HCT116 (cell line): ENCODE results near the gene FGFR3. TPM values are rescaled to one million over a fixed set of nuclear protein-coding genes. Genes with fewer than 3 reads are reported as not detected.

Experiments used
- ATAC-seq: fragments of 200-7000 bp; cut with Tn5 transposase; 2 replicates; pipeline ENCODE4 v1.9.1; 2020; ENCODE audit warnings: mild to moderate bottlenecking, moderate library complexity
- BruUV-seq: library from RNA; stranded (reverse); fragments of 400-500 nt; replicated peaks from 2 replicates; lab custom pipeline; 2021; lab: Mats Ljungman, UMichigan
- CTCF ChIA-PET: fragments of 300-600 bp; sonication (Branson Sonifier 250); formaldehyde crosslinking; loops from one replicate; lab custom pipeline; 2021; ENCODE audit warnings: antibody characterized with exemption; lab: Charles Lee
- POLR2A ChIA-PET: fragments of 300-600, 350-600 bp; sonication (Branson Sonifier 250); formaldehyde crosslinking; loops from one replicate; lab custom pipeline; 2021; ENCODE audit warnings: antibody characterized with exemption; lab: Charles Lee
- RAD21 ChIA-PET, 2 experiments: fragments of 300-600 bp; sonication (Branson Sonifier 250); formaldehyde crosslinking; loops; one replicate each; lab custom pipeline; 2023; ENCODE audit warnings: low total read pairs in 2 of 2; ENCODE audit not compliant: uncharacterized antibody in 2 of 2, unreplicated experiment in 2 of 2, low non-redundant PET in 1 of 2; lab: Charles Lee
- DNase-seq: peaks from one replicate; pipeline ENCODE4 v3.0.0-alpha.2; 2010; ENCODE audit warnings: low read depth, low spot score
- H2AFZ ChIP-seq: fragments of 200-600 bp; shearing (Covaris generic), sonication (generic); 2 replicates; pipeline ENCODE4 v1.6.1; 2017; ENCODE audit warnings: low read depth, mixed run types, mixed read lengths, antibody characterized with exemption, low read length; ENCODE audit not compliant: poor library complexity, severe bottlenecking
- H3K27ac ChIP-seq: 2 replicates; pipeline ENCODE4 v1.5.1; 2012; ENCODE audit warnings: low read depth, low read length
- H3K27me3 ChIP-seq: fragments of 200-600 bp; sonication (generic); 2 replicates; pipeline ENCODE4 v1.6.1; 2016; ENCODE audit warnings: mixed run types, low read length, mixed read lengths; ENCODE audit not compliant: insufficient read depth
- H3K36me3 ChIP-seq, 2 experiments: fragments of 200-500 bp in 1 of 2; fragments of 200-600 bp in 1 of 2; sonication (Bioruptor generic) in 1 of 2; sonication (generic) in 1 of 2; 2 replicates each; pipeline versions ENCODE4 v1.5.1 to v1.6.1; 2014 to 2016; ENCODE audit warnings: low read length in 2 of 2, inconsistent platforms in 1 of 2, mixed read lengths in 1 of 2, mixed run types in 1 of 2; ENCODE audit not compliant: insufficient read depth in 2 of 2, control insufficient read depth in 1 of 2
- H3K4me1 ChIP-seq, 2 experiments: fragments of 200-600 bp in 1 of 2; sonication (generic) in 1 of 2; 2 replicates each; pipeline versions ENCODE4 v1.5.1 to v1.6.1; 2012 to 2017; ENCODE audit warnings: low read length in 2 of 2, inconsistent platforms in 1 of 2, mild to moderate bottlenecking in 1 of 2, mixed read lengths in 1 of 2, mixed run types in 1 of 2, moderate library complexity in 1 of 2; ENCODE audit not compliant: insufficient read depth in 2 of 2, control insufficient read depth in 1 of 2
- H3K4me2 ChIP-seq: fragments of 200-600 bp; sonication (generic); 2 replicates; pipeline ENCODE4 v1.6.1; 2017; ENCODE audit warnings: mixed run types, low read length, mixed read lengths
- H3K4me3 ChIP-seq, 2 experiments: fragments of 200-600 bp in 1 of 2; sonication (generic) in 1 of 2; replicated peaks in 1 of 2; 2 replicates each; pipeline ENCODE4 v1.5.1; 2011 to 2016; ENCODE audit warnings: low read length in 2 of 2, control low read depth in 1 of 2, low read depth in 1 of 2, mild to moderate bottlenecking in 1 of 2, mixed read lengths in 1 of 2, mixed run types in 1 of 2
- H3K79me2 ChIP-seq: fragments of 200-600 bp; sonication (generic); 2 replicates; pipeline ENCODE4 v1.6.1; 2017; ENCODE audit warnings: mild to moderate bottlenecking, mixed run types, low read length, moderate library complexity, mixed read lengths; ENCODE audit not compliant: insufficient read depth
- H3K9ac ChIP-seq: fragments of 200-600 bp; sonication (generic); 2 replicates; pipeline ENCODE4 v1.6.1; 2016; ENCODE audit warnings: low read length, mixed read lengths
- H3K9me2 ChIP-seq: fragments of 200-600 bp; sonication (generic), shearing (Covaris generic); 2 replicates; pipeline ENCODE4 v1.6.1; 2017; ENCODE audit warnings: mixed run types, mild to moderate bottlenecking, moderate library complexity; ENCODE audit not compliant: insufficient read depth
- H3K9me3 ChIP-seq, 2 experiments: fragments of 200-500 bp in 1 of 2; fragments of 200-600 bp in 1 of 2; sonication (Bioruptor generic) in 1 of 2; sonication (generic) in 1 of 2; 2 replicates each; pipeline ENCODE4 v1.6.1; 2014 to 2017; ENCODE audit warnings: low read length in 2 of 2, mixed read lengths in 2 of 2, inconsistent platforms in 1 of 2, low read depth in 1 of 2, mild to moderate bottlenecking in 1 of 2, mixed run types in 1 of 2, moderate library complexity in 1 of 2; ENCODE audit not compliant: control insufficient read depth in 1 of 2, insufficient read depth in 1 of 2
- H4K20me1 ChIP-seq: fragments of 200-600 bp; sonication (generic), shearing (Covaris generic); 2 replicates; pipeline ENCODE4 v1.6.1; 2017; ENCODE audit warnings: mixed run types, mild to moderate bottlenecking, moderate library complexity; ENCODE audit not compliant: insufficient read depth
- CEBPB ChIP-seq: IDR thresholded peaks from 2 replicates; pipeline ENCODE4 v1.6.1; 2012; ENCODE audit warnings: low read depth
- EGR1 ChIP-seq: IDR thresholded peaks from 2 replicates; pipeline ENCODE4 v1.6.1; 2012; ENCODE audit warnings: low read depth
- ELF1 ChIP-seq: IDR thresholded peaks from 2 replicates; pipeline ENCODE4 v1.6.1; 2012; ENCODE audit warnings: low read depth, borderline replicate concordance
- EZH2 ChIP-seq: fragments of 200-600 bp; sonication (generic); IDR thresholded peaks from 2 replicates; pipeline ENCODE4 v1.6.1; 2017; ENCODE audit warnings: antibody characterized with exemption, mixed run types
- EZH2phosphoT487 ChIP-seq: fragments of 200-600 bp; IDR thresholded peaks from 2 replicates; pipeline ENCODE4 v1.6.1; 2018; ENCODE audit warnings: antibody characterized with exemption, borderline replicate concordance
- FOSL1 ChIP-seq: IDR thresholded peaks from 2 replicates; pipeline ENCODE4 v1.6.1; 2012; ENCODE audit warnings: low read depth
- POLR2AphosphoS5 ChIP-seq: IDR thresholded peaks from 2 replicates; pipeline ENCODE4 v1.6.1; 2011; ENCODE audit warnings: mild to moderate bottlenecking, low read depth, low read length, moderate library complexity
- SIN3A ChIP-seq: IDR thresholded peaks from 2 replicates; pipeline ENCODE4 v1.6.1; 2012; ENCODE audit warnings: low read depth
- SP1 ChIP-seq: IDR thresholded peaks from 2 replicates; pipeline ENCODE4 v1.6.1; 2012; ENCODE audit warnings: low read depth
- SRF ChIP-seq: IDR thresholded peaks from 2 replicates; pipeline ENCODE4 v1.6.1; 2012; ENCODE audit warnings: low read depth
- YY1 ChIP-seq: IDR thresholded peaks from 2 replicates; pipeline ENCODE4 v1.6.1; 2011; ENCODE audit warnings: low read length, low read depth, moderate library complexity, mild to moderate bottlenecking; ENCODE audit not compliant: insufficient replicate concordance; ENCODE audit errors: extremely low read depth
- ZBTB33 ChIP-seq: IDR thresholded peaks from 2 replicates; pipeline ENCODE4 v1.6.1; 2011; ENCODE audit warnings: mild to moderate bottlenecking, low read length, moderate library complexity; ENCODE audit not compliant: insufficient replicate concordance; ENCODE audit errors: extremely low read depth
- ZNF274 ChIP-seq: fragments of 200-500 bp; sonication (Bioruptor generic); IDR thresholded peaks from 2 replicates; pipeline ENCODE4 v1.6.1; 2014; ENCODE audit warnings: mild to moderate bottlenecking, low read depth, low read length, inconsistent platforms
- intact Hi-C: fragments of 100-400 bp; cut with micrococcal nuclease; formaldehyde crosslinking; loops from 2 replicates; pipeline ENCODE4 v1.10.0; 2022
- total RNA-seq: library from RNA; stranded (reverse); gene quantifications from one replicate; pipeline ENCODE4 v1.2.1, GENCODE V29; 2021; ENCODE audit not compliant: unreplicated experiment

Gene FGFR3
- total RNA-seq, 1 experiment from 2014 or later = 31.7 TPM

GRCh38 chr4:1799387-1800375, 6.6 kb downstream of the FGFR3 start:
- Histone ChIP-seq H3K9ac (no peak overlapping the region), H3K79me2 (peaks cover 15% of the 10 kb centered on the region; the same call in 1 of the 2 replicates), H3K27me3 (no peaks in the 10 kb centered on the region), H3K9me3 (no peaks in the 10 kb centered on the region), H3K4me2 (no peak overlapping the region), H3K27ac (no peak overlapping the region), H4K20me1 (no peaks in the 10 kb centered on the region), H3K4me3 (no peak overlapping the region), H3K9me2 (no peaks in the 10 kb centered on the region), H3K36me3 (peaks cover 0 to 4% of the 10 kb centered on the region in 2 experiments; a peak in 1 of 4 replicates), H3K4me1 (peaks cover 6 to 14% of the 10 kb centered on the region in 2 experiments; a peak in 3 of 4 replicates), H2AFZ (no peak overlapping the region)
- RAD21 ChIA-PET = interaction anchor here in 1 of 2 experiments (0.9 kb wide), 1 partner anchor 10 kb away, joined by 5 read pairs; no protein-coding TSS in a partner anchor
- BruUV-seq = no TSS peak
- POLR2A ChIA-PET = no interaction called here
- no peak for TF ChIP-seq SRF
- no peak for DNase-seq
- CTCF ChIA-PET = no interaction called here
- intact Hi-C loops = no loop called here
- ATAC-seq = no peak

GRCh38 chr4:1800805-1801204, 7.7 kb downstream of the FGFR3 start:
- Histone ChIP-seq H3K4me2 (no peak overlapping the region), H3K4me3 (no peak overlapping the region), H2AFZ (no peak overlapping the region), H4K20me1 (no peaks in the 10 kb centered on the region), H3K79me2 (peaks cover 13% of the 10 kb centered on the region; the same call in 1 of the 2 replicates), H3K9ac (no peak overlapping the region), H3K36me3 (peaks cover 0 to 4% of the 10 kb centered on the region in 2 experiments; a peak in 1 of 4 replicates), H3K9me2 (no peaks in the 10 kb centered on the region), H3K4me1 (peaks cover 2 to 3% of the 10 kb centered on the region in 2 experiments; a peak in 3 of 4 replicates), H3K27me3 (no peaks in the 10 kb centered on the region), H3K9me3 (no peaks in the 10 kb centered on the region), H3K27ac (no peak overlapping the region)
- ChIA-PET CTCF (no interaction called here), RAD21 (interaction anchor here in 1 of 2 experiments (0.9 kb wide), 1 partner anchor 9 kb away, joined by 5 read pairs; no protein-coding TSS in a partner anchor), POLR2A (no interaction called here)
- DNase-seq (no peak), ATAC-seq (no peak)
- intact Hi-C loops = no loop called here
- BruUV-seq = no TSS peak
- TF ChIP-seq SP1 (no peak), ZBTB33 (no peak), ELF1 (no peak), CEBPB (no peak), POLR2AphosphoS5 (no peak), EGR1 (no peak), EZH2phosphoT487 (no peak), FOSL1 (no peak), EZH2 (no peak), YY1 (no peak), SIN3A (no peak), ZNF274 (no peak)
